BLaER1 treated with 17β-estradiol and CSF1 and Interleukin-3, amounts not matched to agents 10 nM and 100 nM (cell line): Measurements from ENCODE around the gene HPCA.
A peak's percentile ranks its signal among the peaks of the same experiment; 100 is the strongest.

Source experiments
- H3K27ac ChIP-seq, 11 experiments: shearing (Covaris generic); formaldehyde crosslinking; 2 replicates each; pipeline ENCODE4 v1.8.1; 2022
- H3K27me3 ChIP-seq, 11 experiments: shearing (Covaris generic); formaldehyde crosslinking; 2 replicates each; pipeline ENCODE4 v1.8.1; 2022
- H3K36me3 ChIP-seq, 11 experiments: shearing (Covaris generic); formaldehyde crosslinking; 2 replicates each; pipeline ENCODE4 v1.8.1; 2022
- H3K4me1 ChIP-seq, 10 experiments: shearing (Covaris generic); formaldehyde crosslinking; 2 replicates each; pipeline ENCODE4 v1.8.1; 2022
- H3K4me2 ChIP-seq, 11 experiments: shearing (Covaris generic); formaldehyde crosslinking; 2 replicates each; pipeline ENCODE4 v1.8.1; 2022
- H3K4me3 ChIP-seq, 10 experiments: shearing (Covaris generic); formaldehyde crosslinking; 2 replicates each; pipeline ENCODE4 v1.8.1; 2022
- H3K9ac ChIP-seq, 11 experiments: shearing (Covaris generic); formaldehyde crosslinking; 2 replicates each; pipeline ENCODE4 v1.8.1; 2022
- H3K9me3 ChIP-seq, 11 experiments: shearing (Covaris generic); formaldehyde crosslinking; replicated peaks in 1 of 11; 2 replicates each; pipeline ENCODE4 v1.8.1; 2022
- H4K20me1 ChIP-seq, 11 experiments: shearing (Covaris generic); formaldehyde crosslinking; 2 replicates each; pipeline ENCODE4 v1.8.1; 2022
- Cebpa-rat ChIP-seq, 11 experiments: shearing (Covaris generic); IDR thresholded peaks; 2 replicates each; pipeline ENCODE4 v1.8.1; 2022

HPCA gene

DNA sequence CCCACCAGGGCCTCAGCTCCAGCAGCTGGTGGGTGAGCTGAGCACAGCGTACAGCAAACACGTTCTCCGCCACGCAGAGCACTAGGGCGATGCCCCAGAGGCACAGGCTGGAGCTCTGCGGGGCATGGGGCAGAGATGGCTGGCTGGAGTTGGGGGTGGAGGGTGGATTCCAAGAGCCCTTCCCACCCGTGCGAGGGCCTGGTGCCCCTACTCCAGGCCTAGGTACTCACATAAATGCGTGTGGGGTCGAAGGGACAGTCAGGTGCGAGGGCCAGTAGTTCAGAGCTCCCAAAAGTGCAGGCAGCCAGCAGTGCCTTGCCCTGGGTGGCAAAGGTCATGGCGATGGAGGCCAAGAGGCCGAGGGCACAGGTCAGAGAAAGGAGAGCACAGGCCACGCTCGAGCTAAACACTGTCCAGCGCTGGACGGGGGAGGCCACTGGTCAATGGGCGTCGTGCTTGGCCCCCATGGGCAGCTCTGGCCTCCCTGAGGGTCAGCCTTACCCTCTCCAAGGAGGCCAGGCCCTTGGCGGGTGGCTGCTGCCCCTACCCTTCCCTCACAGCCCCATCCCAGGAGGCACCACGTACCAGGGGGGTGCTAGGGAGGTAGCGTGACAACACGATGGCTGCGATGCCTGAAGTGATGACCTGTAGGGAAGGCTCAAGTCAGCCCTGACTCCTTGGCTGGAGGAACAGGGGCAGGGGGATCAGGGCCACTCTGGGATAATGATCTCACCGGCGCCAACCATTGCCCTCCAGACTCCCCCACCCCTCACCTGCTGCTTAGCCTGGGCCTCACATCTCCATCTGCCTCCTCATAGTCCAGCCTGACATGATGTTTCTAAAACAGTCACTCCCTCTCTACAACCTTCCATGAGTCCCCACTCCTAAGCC lies 9.3 kb downstream of the HPCA start:
- Histone ChIP-seq H3K4me2 (no peak overlapping the region), H3K9me3 (no peaks in the 10 kb centered on the region), H4K20me1 (peaks cover 0 to 32% (median 0%) of the 10 kb centered on the region in 11 experiments; a peak in 4 of 22 replicates), H3K4me1 (peaks cover 0 to 31% (median 17%) of the 10 kb centered on the region in 10 experiments; a peak in 17 of 20 replicates), H3K4me3 (no peak overlapping the region), H3K9ac (no peak overlapping the region; a peak in 1 of 22 replicates), H3K27me3 (peaks cover 22 to 39% (median 30%) of the 10 kb centered on the region in 11 experiments), H3K27ac (no peak overlapping the region), H3K36me3 (peaks cover 0 to 3% (median 0%) of the 10 kb centered on the region in 11 experiments; a peak in 3 of 22 replicates)
- no peak for TF ChIP-seq Cebpa-rat (IDR thresholded peaks at IDR 0.05)

- no peak for TF ChIP-seq Cebpa-rat (IDR thresholded peaks at IDR 0.05)
- Histone ChIP-seq H3K9me3 (no peaks in the 10 kb centered on the region), H3K9ac (no peak overlapping the region), H4K20me1 (peaks cover 0 to 32% (median 0%) of the 10 kb centered on the region in 11 experiments; a peak in 4 of 22 replicates), H3K27ac (no peak overlapping the region), H3K36me3 (peaks cover 0 to 3% (median 0%) of the 10 kb centered on the region in 11 experiments; a peak in 3 of 22 replicates), H3K4me3 (no peak overlapping the region), H3K4me1 (peaks cover 0 to 36% (median 22%) of the 10 kb centered on the region in 10 experiments; a peak in 17 of 20 replicates), H3K27me3 (peaks cover 22 to 45% (median 31%) of the 10 kb centered on the region in 11 experiments), H3K4me2 (no peak overlapping the region)
These were observed 10.2 kb downstream of the HPCA start for GRCh38 chr1:32896451-32896850.

DNA sequence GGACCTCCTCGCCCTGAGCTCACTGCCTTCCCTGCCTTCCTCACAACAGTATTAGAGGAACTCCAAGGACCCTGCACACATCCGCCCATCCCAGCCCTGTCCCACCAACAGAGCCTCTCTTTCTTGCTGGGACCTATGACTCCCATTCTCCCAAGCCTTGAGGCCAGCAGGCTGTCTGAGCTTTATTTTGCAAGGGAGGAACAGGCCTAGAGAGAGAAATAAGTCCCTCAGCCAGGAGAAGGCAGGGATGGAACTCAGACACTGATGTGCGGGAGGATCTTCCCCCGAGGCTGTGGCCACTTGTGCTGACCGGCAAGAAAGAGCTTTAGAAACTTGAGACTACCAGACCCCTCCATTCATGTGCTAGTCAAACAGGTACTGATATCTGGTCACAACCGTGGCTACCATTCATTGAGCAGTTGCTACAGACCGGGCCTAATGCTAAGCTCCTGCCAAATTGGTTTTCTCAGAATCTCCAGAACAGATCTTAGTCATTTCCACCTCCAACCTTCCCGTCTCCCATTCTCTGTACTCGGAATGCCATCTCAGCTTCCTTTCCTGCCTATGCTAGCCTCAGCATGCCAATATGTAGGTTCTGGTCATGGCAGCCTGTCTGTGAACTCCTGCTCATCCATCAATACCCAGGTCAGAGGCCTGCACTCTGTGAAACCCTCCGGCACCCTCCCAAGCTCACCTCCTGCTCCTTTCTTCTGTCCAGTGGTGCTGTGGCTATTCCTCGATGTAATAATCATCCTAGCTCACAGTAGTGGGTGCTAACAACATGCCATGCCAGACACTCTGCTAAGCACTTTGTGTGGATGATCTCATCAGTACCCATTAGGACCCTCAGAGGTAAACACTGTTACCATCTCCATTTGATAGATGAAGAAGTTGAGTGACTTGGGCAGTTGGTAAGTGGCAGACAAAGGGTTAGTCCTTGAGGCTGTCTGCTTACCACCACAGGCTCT lies 11.1 kb downstream of the HPCA start:
- no peak overlapping the region for H3K27ac ChIP-seq
- TF ChIP-seq Cebpa-rat (IDR thresholded peaks at IDR 0.05) = no peak
- H3K9ac ChIP-seq = no peak overlapping the region
- H3K4me3 ChIP-seq = no peak overlapping the region
- peaks cover 0 to 3% (median 0%) of the 10 kb centered on the region in 11 experiments; a peak in 3 of 22 replicates for H3K36me3 ChIP-seq
- H4K20me1 ChIP-seq = peaks cover 0 to 32% (median 0%) of the 10 kb centered on the region in 11 experiments; a peak in 4 of 22 replicates
- peaks cover 19 to 37% (median 27%) of the 10 kb centered on the region in 11 experiments for H3K27me3 ChIP-seq
- no peaks in the 10 kb centered on the region for H3K9me3 ChIP-seq
- H3K4me1 ChIP-seq = peaks cover 0 to 35% (median 22%) of the 10 kb centered on the region in 10 experiments; a peak in 17 of 20 replicates
- H3K4me2 ChIP-seq = no peak overlapping the region

DNA sequence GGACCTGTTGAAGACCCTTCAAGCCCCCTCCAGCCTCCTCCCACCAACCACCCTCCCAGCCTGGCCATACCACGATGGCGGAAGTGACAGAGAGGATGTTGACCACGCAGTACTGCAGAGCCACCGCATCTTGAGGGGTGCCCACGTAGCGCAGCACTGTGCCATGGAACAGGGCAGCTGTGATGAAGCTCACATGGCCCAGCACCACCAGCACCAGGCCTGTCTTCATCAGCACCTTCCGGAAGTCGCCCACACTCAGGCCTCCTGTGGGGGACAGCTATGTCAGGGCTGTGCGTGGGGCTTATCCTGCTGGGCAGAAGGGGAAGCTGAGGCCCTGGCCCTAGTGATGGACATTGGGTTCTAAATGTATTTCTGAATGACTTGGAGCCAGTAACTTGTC lies 11.8 kb downstream of the HPCA start:
- no peak for TF ChIP-seq Cebpa-rat (IDR thresholded peaks at IDR 0.05)
- Histone ChIP-seq H3K36me3 (peaks cover 0 to 3% (median 0%) of the 10 kb centered on the region in 11 experiments; a peak in 3 of 22 replicates), H4K20me1 (peaks cover 0 to 32% (median 0%) of the 10 kb centered on the region in 11 experiments; a peak in 4 of 22 replicates), H3K9ac (no peak overlapping the region), H3K4me3 (no peak overlapping the region), H3K9me3 (no peaks in the 10 kb centered on the region), H3K27ac (no peak overlapping the region), H3K27me3 (peaks cover 12 to 30% (median 20%) of the 10 kb centered on the region in 11 experiments), H3K4me1 (peaks cover 0 to 28% (median 18%) of the 10 kb centered on the region in 10 experiments; a peak in 17 of 20 replicates), H3K4me2 (no peak overlapping the region)

GRCh38 chr1:32898958-32899357 lies 12.7 kb downstream of the HPCA start:
- no peak overlapping the region for H3K27ac ChIP-seq
- H3K27me3 ChIP-seq = peaks cover 4 to 21% (median 11%) of the 10 kb centered on the region in 11 experiments; a peak in 20 of 22 replicates

GRCh38 chr1:32899586-32900296 lies 13.4 kb downstream of the HPCA start:
- H3K27me3 ChIP-seq = peaks cover 0 to 13% (median 3%) of the 10 kb centered on the region in 11 experiments; a peak in 12 of 22 replicates

More at GRCh38 chr1:32898958-32899357, 12.7 kb downstream of the HPCA start:
- H3K4me3 ChIP-seq = no peak overlapping the region
- H3K9ac ChIP-seq = no peak overlapping the region
- H4K20me1 ChIP-seq = peaks cover 0 to 31% (median 0%) of the 10 kb centered on the region in 11 experiments; a peak in 4 of 22 replicates
- H3K4me1 ChIP-seq = peaks cover 0 to 24% (median 15%) of the 10 kb centered on the region in 10 experiments; a peak in 16 of 20 replicates
- H3K4me2 ChIP-seq = no peak overlapping the region
- TF ChIP-seq Cebpa-rat (IDR thresholded peaks at IDR 0.05) = no peak
- H3K9me3 ChIP-seq = no peaks in the 10 kb centered on the region
- peaks cover 0 to 3% (median 0%) of the 10 kb centered on the region in 11 experiments; a peak in 3 of 22 replicates for H3K36me3 ChIP-seq

DNA sequence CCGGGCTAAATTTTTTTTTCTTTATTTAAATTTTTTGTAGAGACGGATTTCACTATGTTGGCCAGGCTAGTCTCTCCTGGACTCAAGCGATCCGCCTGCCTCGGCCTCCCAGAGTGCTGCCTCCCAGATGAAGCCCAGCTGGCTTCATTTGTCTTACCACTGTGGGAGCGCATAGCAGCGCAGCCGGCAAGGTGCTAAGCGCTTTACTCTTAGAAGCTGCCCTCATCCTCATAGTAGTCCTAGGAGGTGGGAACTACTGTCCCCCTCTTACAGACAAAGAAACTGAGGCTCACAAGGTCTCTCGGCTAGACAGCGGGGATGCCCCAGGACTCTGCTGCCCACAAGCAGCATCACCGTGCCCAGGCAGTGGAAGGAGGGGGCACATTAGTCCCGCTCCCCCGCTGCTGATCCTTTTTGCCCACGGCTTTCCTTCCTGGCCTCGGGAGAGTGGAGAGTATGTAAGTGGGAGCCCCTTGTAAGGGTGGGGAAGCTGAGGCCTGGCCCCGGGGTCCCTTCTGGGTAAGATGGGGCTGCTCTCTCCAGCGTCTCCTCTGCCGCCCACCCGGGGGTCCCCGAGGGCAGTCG lies 14.2 kb downstream of the HPCA start:
- Histone ChIP-seq H3K9ac (peak overlapping the region; percentile 71 to 83 (median 80)), H3K36me3 (peaks cover 0 to 3% (median 0%) of the 10 kb centered on the region in 11 experiments; a peak in 3 of 22 replicates), H3K27ac (peak overlapping the region in 9 of 11 experiments; percentile 44 to 71 (median 64); a peak in 15 of 22 replicates), H4K20me1 (peaks cover 0 to 16% (median 0%) of the 10 kb centered on the region in 11 experiments; a peak in 4 of 22 replicates), H3K9me3 (no peaks in the 10 kb centered on the region), H3K27me3 (peaks cover 0 to 11% (median 0%) of the 10 kb centered on the region in 11 experiments; a peak in 6 of 22 replicates), H3K4me1 (peaks cover 0 to 21% (median 14%) of the 10 kb centered on the region in 10 experiments; a peak in 16 of 20 replicates), H3K4me2 (peak overlapping the region; percentile 83 to 99 (median 95)), H3K4me3 (peak overlapping the region; percentile 63 to 81 (median 72))
- TF ChIP-seq Cebpa-rat (IDR thresholded peaks at IDR 0.05) = no peak

More at GRCh38 chr1:32899586-32900296, 13.4 kb downstream of the HPCA start:
- no peak for TF ChIP-seq Cebpa-rat (IDR thresholded peaks at IDR 0.05)
- Histone ChIP-seq H3K4me3 (no peak overlapping the region), H3K36me3 (peaks cover 0 to 3% (median 0%) of the 10 kb centered on the region in 11 experiments; a peak in 3 of 22 replicates), H3K4me1 (peaks cover 0 to 21% (median 14%) of the 10 kb centered on the region in 10 experiments; a peak in 16 of 20 replicates), H3K9ac (no peak overlapping the region), H3K27ac (no peak overlapping the region), H4K20me1 (peaks cover 0 to 23% (median 0%) of the 10 kb centered on the region in 11 experiments; a peak in 4 of 22 replicates), H3K9me3 (no peaks in the 10 kb centered on the region), H3K4me2 (peak overlapping the region in 9 of 11 experiments; percentile 20 to 98 (median 95); a peak in 13 of 22 replicates)
